Measurements from ENCODE around the gene TBC1D7.

Gene TBC1D7

DNA sequence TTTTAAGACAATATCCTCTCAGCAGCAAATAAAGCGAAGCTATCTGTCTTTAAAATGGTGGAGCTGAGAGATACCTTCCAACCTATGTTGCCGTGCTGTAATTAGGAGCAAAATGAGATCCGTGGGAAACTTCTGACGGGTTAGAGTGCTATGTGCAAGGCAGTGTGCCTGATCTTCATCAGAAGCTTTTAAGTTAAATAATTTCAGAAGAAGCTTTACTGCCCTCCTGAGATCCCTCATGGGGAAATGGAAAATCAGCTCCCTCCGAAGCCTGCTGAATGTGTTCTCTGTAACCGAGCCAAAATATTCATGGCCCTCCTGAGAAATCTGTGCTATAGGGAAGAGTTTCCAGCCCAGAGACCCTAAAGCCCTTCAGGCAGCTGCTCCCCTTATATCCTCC is 43.7 kb upstream of the TBC1D7 start:
- DNase-seq (ENCODE audit: low read depth): no peak
- no peak overlapping the region for H3K4me3 ChIP-seq (ENCODE audit: low read depth, low read length)
- TF ChIP-seq, protein P1, sequence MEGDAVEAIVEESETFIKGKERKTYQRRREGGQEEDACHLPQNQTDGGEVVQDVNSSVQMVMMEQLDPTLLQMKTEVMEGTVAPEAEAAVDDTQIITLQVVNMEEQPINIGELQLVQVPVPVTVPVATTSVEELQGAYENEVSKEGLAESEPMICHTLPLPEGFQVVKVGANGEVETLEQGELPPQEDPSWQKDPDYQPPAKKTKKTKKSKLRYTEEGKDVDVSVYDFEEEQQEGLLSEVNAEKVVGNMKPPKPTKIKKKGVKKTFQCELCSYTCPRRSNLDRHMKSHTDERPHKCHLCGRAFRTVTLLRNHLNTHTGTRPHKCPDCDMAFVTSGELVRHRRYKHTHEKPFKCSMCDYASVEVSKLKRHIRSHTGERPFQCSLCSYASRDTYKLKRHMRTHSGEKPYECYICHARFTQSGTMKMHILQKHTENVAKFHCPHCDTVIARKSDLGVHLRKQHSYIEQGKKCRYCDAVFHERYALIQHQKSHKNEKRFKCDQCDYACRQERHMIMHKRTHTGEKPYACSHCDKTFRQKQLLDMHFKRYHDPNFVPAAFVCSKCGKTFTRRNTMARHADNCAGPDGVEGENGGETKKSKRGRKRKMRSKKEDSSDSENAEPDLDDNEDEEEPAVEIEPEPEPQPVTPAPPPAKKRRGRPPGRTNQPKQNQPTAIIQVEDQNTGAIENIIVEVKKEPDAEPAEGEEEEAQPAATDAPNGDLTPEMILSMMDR (conservative IDR thresholded peaks at IDR 0.05; ENCODE audit: low read depth, low read length): no peak

- TF ChIP-seq, protein P1 (conservative IDR thresholded peaks at IDR 0.05; ENCODE audit: low read depth, low read length): no peak
- no peak overlapping the region for H3K4me3 ChIP-seq (ENCODE audit: low read depth, low read length)
- no peak for DNase-seq (ENCODE audit: low read depth)
Measured at GRCh38 chr6:13371421-13372072, 43.2 kb upstream of the TBC1D7 start.

GRCh38 chr6:13370623-13371022 is 42.3 kb upstream of the TBC1D7 start:
- H3K4me3 ChIP-seq (ENCODE audit: low read depth, low read length): no peak overlapping the region
- TF ChIP-seq, protein P1 (conservative IDR thresholded peaks at IDR 0.05; ENCODE audit: low read depth, low read length): no peak
- no peak for DNase-seq (ENCODE audit: low read depth)

DNA sequence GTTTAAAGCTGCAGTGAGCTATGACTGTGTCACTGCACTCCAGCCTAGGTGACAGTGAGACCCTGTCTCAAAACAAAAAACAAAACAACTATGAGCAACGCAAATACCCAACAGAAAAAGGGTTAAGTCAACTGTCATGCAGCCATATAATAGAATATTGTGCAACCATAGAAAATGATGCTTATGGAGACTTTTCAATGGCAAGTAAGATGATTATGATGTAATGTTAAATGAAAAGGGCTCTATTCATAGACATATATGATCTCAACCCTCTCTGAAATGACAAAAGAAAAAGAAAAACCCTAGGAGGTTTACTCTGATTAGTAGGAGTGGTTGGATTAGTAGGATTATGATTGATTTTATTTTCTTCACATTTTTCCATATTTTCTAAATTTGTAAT is 41.3 kb upstream of the TBC1D7 start:
- no peak for DNase-seq (ENCODE audit: low read depth)
- no peak overlapping the region for H3K4me3 ChIP-seq (ENCODE audit: low read depth, low read length)
- TF ChIP-seq, protein P1 (conservative IDR thresholded peaks at IDR 0.05; ENCODE audit: low read depth, low read length): no peak

DNA sequence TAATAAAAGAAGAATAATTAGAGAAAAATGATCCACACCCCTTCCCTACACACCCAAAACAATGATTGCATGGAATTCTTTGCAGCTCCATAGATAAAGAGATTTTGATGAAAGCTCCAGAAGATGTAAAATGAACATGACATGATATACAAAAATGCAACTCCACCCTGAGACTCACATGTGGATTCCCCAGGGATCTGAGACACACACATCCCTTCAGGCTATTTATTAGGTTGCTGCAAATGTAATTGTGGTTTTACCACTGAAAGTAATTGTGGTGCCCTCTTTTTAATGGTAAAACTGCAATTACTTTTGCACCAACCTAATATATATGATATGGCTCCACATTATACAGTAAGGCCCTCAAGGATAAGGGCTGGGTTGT is 40.4 kb upstream of the TBC1D7 start:
- no peak for DNase-seq (ENCODE audit: low read depth)
- TF ChIP-seq, protein P1 (conservative IDR thresholded peaks at IDR 0.05; ENCODE audit: low read depth, low read length): no peak
- no peak overlapping the region for H3K4me3 ChIP-seq (ENCODE audit: low read depth, low read length)

- H3K4me3 ChIP-seq (ENCODE audit: low read depth, low read length): no peak overlapping the region
- DNase-seq (ENCODE audit: low read depth): no peak
- TF ChIP-seq, protein P1 (conservative IDR thresholded peaks at IDR 0.05; ENCODE audit: low read depth, low read length): no peak
Measured at GRCh38 chr6:13368079-13368730, 39.9 kb upstream of the TBC1D7 start.

- DNase-seq (ENCODE audit: low read depth): no peak
- H3K4me3 ChIP-seq (ENCODE audit: low read depth, low read length): no peak overlapping the region
- TF ChIP-seq, protein P1 (conservative IDR thresholded peaks at IDR 0.05; ENCODE audit: low read depth, low read length): no peak
Measured at GRCh38 chr6:13367396-13367795, 39.1 kb upstream of the TBC1D7 start.

All from choroid plexus epithelial cell (primary cell).